HepG2 (cell line): ENCODE results near the gene FN1. TPM values are rescaled to one million over a fixed set of nuclear protein-coding genes. Genes with fewer than 3 reads are reported as not detected.

ENCODE experiments used
- CC2D1A ChIP-seq: sonication (generic); formaldehyde crosslinking; IDR thresholded peaks from 2 replicates; pipeline ENCODE4 v1.8.1; 2023; ENCODE audit warnings: mild to moderate bottlenecking, missing genetic modification reagents
- CHD4 ChIP-seq: fragments of 200-600 bp; sonication (generic); IDR thresholded peaks from 2 replicates; pipeline ENCODE4 v1.7.0; 2017; ENCODE audit warnings: mild to moderate bottlenecking, low read length, borderline replicate concordance
- ELF1 ChIP-seq: sonication (generic); formaldehyde crosslinking; IDR thresholded peaks from 2 replicates; pipeline ENCODE4 v1.4.0; 2020; ENCODE audit warnings: missing genetic modification reagents
- FOXO1 ChIP-seq: sonication (generic); formaldehyde crosslinking; IDR thresholded peaks from 2 replicates; pipeline ENCODE4 v1.4.0; 2020; ENCODE audit warnings: missing genetic modification reagents
- GABPB1 ChIP-seq: IDR thresholded peaks from 2 replicates; pipeline ENCODE4 v1.6.1; 2016; ENCODE audit warnings: mild to moderate bottlenecking, missing genetic modification reagents, moderate library complexity, missing compliant biosample characterization
- GMEB2 ChIP-seq: IDR thresholded peaks from 2 replicates; pipeline ENCODE4 v1.6.1; 2016; ENCODE audit warnings: missing biosample characterization, missing genetic modification reagents, low read depth
- MYNN ChIP-seq: sonication (generic); formaldehyde crosslinking; IDR thresholded peaks from 2 replicates; pipeline ENCODE4 v1.4.0; 2020; ENCODE audit warnings: mild to moderate bottlenecking, low read depth, missing genetic modification reagents
- NFRKB ChIP-seq: fragments of 450-650 bp; IDR thresholded peaks from 2 replicates; pipeline ENCODE4 v1.6.1; 2017
- PCBP2 ChIP-seq: fragments of 200-400 bp; formaldehyde crosslinking; optimal IDR thresholded peaks from 2 replicates; pipeline ENCODE3; 2018; ENCODE audit warnings: low read length, low read depth; ENCODE audit not compliant: poor library complexity, severe bottlenecking
- POLR2AphosphoS2 ChIP-seq: IDR thresholded peaks from 2 replicates; pipeline ENCODE4 v1.6.1; 2011; ENCODE audit warnings: low read depth, low read length, improper control_type of control experiment
- RBM22 ChIP-seq: fragments of 200-400 bp; formaldehyde crosslinking; optimal IDR thresholded peaks from 2 replicates; pipeline ENCODE3; 2017; ENCODE audit warnings: mild to moderate bottlenecking, low read length, moderate library complexity
- SSRP1 ChIP-seq: IDR thresholded peaks from 2 replicates; pipeline ENCODE4 v1.6.1; 2016; ENCODE audit warnings: control low read depth
- ZBTB3 ChIP-seq: sonication (generic); formaldehyde crosslinking; IDR thresholded peaks from 2 replicates; pipeline ENCODE4 v1.4.0; 2020; ENCODE audit warnings: low read depth, mild to moderate bottlenecking, moderate library complexity, missing genetic modification reagents, borderline replicate concordance
- ZBTB34 ChIP-seq: sonication (generic); formaldehyde crosslinking; IDR thresholded peaks from 2 replicates; pipeline ENCODE4 v1.8.0; 2022; ENCODE audit warnings: mild to moderate bottlenecking, missing genetic modification reagents
- ZNF331 ChIP-seq: sonication (generic); formaldehyde crosslinking; IDR thresholded peaks from 2 replicates; pipeline ENCODE4 v1.4.0; 2020; ENCODE audit warnings: missing genetic modification reagents
- ZNF720 ChIP-seq: sonication (generic); formaldehyde crosslinking; IDR thresholded peaks from 2 replicates; pipeline ENCODE4 v1.4.0; 2020; ENCODE audit warnings: missing genetic modification reagents
- ZNF781 ChIP-seq: sonication (generic); formaldehyde crosslinking; IDR thresholded peaks from 2 replicates; pipeline ENCODE4 v1.5.1; 2020; ENCODE audit warnings: borderline replicate concordance, mild to moderate bottlenecking, missing genetic modification reagents; ENCODE audit errors: not compliant biosample characterization
- ZNF841 ChIP-seq: sonication (generic); formaldehyde crosslinking; IDR thresholded peaks from 2 replicates; pipeline ENCODE4 v1.8.1; 2023; ENCODE audit warnings: missing genetic modification reagents, borderline replicate concordance
- polyA plus RNA-seq, 8 experiments: library from polyadenylated mRNA; depleted of rRNA in 3 of 8; stranded (reverse) in 7 of 8; unstranded in 1 of 8; fragments of >200 nt; fragmentation: Illumina TruSeq in 4 of 8; extraction: Trizol in 4 of 8; gene quantifications; 2 replicates each; pipeline versions ENCODE4 v1.2.1 to v1.2.3, GENCODE V29; 2011 to 2016; ENCODE audit warnings: low read depth in 4 of 8, missing spikeins in 1 of 8, mixed read lengths in 1 of 8; ENCODE audit not compliant: insufficient read depth in 1 of 8
- total RNA-seq, 5 experiments: library from RNA; depleted of rRNA; stranded (reverse); fragments of >200 nt; fragmentation: Illumina TruSeq; extraction: Trizol; gene quantifications; 2 replicates each; pipeline ENCODE4 v1.2.3, GENCODE V29; 2016; ENCODE audit warnings: low read depth in 1 of 5
- TF ChIP-seq, protein P1 (sequence below): sonication (generic); formaldehyde crosslinking; conservative IDR thresholded peaks from 2 replicates; pipeline ENCODE4 v1.8.0; 2022; ENCODE audit warnings: mild to moderate bottlenecking, moderate library complexity, missing genetic modification reagents
- TF ChIP-seq, protein P2 (sequence below): sonication (generic); formaldehyde crosslinking; IDR thresholded peaks from 2 replicates; pipeline ENCODE4 v1.8.1; 2023; ENCODE audit warnings: mild to moderate bottlenecking, moderate library complexity, missing genetic modification reagents
- TF ChIP-seq, protein P3 (sequence below): sonication (generic); formaldehyde crosslinking; IDR thresholded peaks from 2 replicates; pipeline ENCODE4 v1.5.0; 2020; ENCODE audit warnings: missing genetic modification reagents

The FN1 gene
- total and polyA plus RNA-seq, 2 of the 13 experiments (the other 11 are each of a cell fraction or from before 2014, with no cell fraction given) = 1,847 to 6,471 TPM

DNA sequence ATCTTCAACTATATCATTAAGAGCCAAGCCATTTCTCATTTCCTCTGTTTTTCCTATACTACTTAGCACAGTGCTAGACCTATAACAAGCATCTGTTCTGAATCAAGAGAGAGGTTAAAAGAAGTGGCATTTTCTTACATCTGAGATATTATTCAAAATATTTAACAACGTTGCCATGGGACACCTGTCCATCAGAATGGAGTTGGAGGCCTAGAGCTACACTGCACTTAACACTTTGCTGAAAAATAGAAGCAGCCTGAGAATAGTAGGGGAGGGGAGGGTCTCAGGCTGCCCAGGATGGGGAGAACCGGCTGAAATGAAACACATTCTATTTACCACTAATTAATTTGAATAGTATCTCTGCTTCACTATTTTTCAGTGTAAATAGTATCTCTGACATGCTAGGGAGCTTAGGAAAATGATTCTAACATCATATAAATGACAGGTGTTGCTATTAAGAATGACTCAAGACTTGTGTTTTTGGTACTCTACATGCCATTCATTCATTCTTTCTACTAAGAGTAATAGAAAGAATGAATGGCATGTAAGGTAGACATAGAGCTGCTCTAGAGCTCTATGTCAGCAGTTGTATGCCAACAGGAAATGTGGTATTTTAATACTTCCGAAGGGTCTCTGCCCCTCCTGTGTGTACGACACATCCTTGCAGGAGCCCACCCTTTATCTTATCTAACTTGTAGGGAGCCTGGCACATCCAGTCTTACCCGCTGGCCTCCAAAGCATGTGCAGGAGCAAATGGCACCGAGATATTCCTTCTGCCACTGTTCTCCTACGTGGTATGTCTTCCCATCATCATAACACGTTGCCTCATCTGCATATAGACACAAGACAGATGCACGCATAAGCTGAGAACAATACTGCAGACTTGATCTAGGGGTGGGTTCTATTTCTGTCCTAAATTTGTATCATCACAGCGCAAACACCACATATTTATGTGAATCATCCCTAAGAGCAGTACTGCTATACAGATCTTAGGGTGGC lies 71.4 kb downstream of the FN1 start (continued):
- TF ChIP-seq SSRP1 (CRISPR knock-in tag) (0 out of 2 replicates have a peak, but pooled peaks have one; percentile 90), ZBTB34 (CRISPR knock-in tag) (0 out of 2 replicates have a peak, but pooled peaks have one; percentile 23), GMEB2 (no peak), CC2D1A (CRISPR knock-in tag) (no peak), ELF1 (CRISPR knock-in tag) (no peak), NFRKB (no peak), ZNF331 (CRISPR knock-in tag) (no peak), ZNF841 (CRISPR knock-in tag) (0 out of 2 replicates have a peak, but pooled peaks have one; percentile 45), RBM22 (peak; percentile 96), ZBTB3 (CRISPR knock-in tag) (no peak), PCBP2 (no peak), ZNF720 (CRISPR knock-in tag) (no peak), POLR2AphosphoS2 (peak; percentile 83), MYNN (CRISPR knock-in tag) (no peak), ZNF781 (peak; percentile 45), CHD4 (no peak), GABPB1 (CRISPR knock-in tag) (no peak), FOXO1 (CRISPR knock-in tag) (no peak)
- TF ChIP-seq, protein P1, sequence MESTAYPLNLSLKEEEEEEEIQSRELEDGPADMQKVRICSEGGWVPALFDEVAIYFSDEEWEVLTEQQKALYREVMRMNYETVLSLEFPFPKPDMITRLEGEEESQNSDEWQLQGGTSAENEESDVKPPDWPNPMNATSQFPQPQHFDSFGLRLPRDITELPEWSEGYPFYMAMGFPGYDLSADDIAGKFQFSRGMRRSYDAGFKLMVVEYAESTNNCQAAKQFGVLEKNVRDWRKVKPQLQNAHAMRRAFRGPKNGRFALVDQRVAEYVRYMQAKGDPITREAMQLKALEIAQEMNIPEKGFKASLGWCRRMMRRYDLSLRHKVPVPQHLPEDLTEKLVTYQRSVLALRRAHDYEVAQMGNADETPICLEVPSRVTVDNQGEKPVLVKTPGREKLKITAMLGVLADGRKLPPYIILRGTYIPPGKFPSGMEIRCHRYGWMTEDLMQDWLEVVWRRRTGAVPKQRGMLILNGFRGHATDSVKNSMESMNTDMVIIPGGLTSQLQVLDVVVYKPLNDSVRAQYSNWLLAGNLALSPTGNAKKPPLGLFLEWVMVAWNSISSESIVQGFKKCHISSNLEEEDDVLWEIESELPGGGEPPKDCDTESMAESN (CRISPR knock-in tag) = 0 out of 2 replicates have a peak, but pooled peaks have one; percentile 17
- TF ChIP-seq, protein P2, sequence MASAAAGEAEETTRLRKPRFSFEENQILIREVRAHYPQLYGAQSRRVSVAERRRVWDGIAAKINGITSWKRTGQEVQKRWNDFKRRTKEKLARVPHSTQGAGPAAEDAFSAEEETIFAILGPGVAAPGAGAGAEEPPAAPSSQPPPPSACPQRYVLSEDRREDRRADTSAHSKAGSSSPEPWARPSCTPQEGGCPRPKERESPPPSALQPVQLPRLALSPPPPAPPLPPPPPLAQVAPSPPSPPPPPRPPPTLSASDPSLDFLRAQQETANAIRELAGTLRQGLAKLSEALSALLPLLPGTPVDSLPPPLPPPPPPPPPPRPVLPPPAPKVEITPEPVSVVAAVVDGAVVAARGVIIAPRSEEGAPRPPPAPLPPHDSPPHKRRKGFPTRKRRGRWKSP (CRISPR knock-in tag) = no peak
- TF ChIP-seq, protein P3, sequence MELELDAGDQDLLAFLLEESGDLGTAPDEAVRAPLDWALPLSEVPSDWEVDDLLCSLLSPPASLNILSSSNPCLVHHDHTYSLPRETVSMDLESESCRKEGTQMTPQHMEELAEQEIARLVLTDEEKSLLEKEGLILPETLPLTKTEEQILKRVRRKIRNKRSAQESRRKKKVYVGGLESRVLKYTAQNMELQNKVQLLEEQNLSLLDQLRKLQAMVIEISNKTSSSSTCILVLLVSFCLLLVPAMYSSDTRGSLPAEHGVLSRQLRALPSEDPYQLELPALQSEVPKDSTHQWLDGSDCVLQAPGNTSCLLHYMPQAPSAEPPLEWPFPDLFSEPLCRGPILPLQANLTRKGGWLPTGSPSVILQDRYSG (CRISPR knock-in tag) = no peak
